Renal pelvis (tissue), 4 donors: ENCODE measurements around the gene DDX47. TPM values are rescaled to one million over a fixed set of nuclear protein-coding genes. Genes with fewer than 3 reads are reported as not detected.
"Not testable (repeated sequence)": the region's sequence is repeated elsewhere in the genome, so short reads cannot be mapped to it uniquely, and the experiment has no call there.

Source experiments
- DNase-seq: peaks from one replicate; pipeline ENCODE4 v3.0.0-alpha.2; 2013
- polyA plus RNA-seq, 3 donors: library from polyadenylated mRNA; unstranded; fragments of 120-200 nt; gene quantifications; one replicate each; pipeline ENCODE4 v1.2.1, GENCODE V29; 2013; ENCODE audit not compliant: insufficient read length in 3 of 3

DDX47 gene
- polyA plus RNA-seq, 3 donors, result 71.4 to 76.4 (median 74.6) TPM

DNA sequence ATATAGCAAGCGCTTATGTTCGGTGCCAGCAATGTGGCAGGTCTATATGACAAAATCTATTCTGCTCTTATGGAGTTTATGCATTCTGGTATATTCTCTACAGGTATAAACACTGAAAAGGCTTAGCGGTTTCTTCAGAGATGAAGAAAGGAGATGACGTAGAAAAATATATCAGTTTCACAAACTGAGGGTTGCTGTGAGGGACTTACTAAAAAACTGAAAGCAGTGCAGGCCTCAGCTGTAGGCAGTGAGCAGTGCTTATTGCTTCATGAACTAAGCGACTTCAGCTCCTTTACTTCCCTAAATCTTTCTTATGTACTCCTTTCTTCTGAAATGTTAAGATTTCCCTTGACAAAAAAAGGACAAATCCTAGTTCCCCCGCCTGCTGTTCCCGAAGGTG lies 4.5 kb downstream of the DDX47 start:
- DNase-seq, result no peak

GRCh38 chr12:12818701-12819100 lies 5.6 kb downstream of the DDX47 start:
- no peak for DNase-seq

GRCh38 chr12:12819221-12819620 lies 6.1 kb downstream of the DDX47 start:
- DNase-seq, result no peak

DNA sequence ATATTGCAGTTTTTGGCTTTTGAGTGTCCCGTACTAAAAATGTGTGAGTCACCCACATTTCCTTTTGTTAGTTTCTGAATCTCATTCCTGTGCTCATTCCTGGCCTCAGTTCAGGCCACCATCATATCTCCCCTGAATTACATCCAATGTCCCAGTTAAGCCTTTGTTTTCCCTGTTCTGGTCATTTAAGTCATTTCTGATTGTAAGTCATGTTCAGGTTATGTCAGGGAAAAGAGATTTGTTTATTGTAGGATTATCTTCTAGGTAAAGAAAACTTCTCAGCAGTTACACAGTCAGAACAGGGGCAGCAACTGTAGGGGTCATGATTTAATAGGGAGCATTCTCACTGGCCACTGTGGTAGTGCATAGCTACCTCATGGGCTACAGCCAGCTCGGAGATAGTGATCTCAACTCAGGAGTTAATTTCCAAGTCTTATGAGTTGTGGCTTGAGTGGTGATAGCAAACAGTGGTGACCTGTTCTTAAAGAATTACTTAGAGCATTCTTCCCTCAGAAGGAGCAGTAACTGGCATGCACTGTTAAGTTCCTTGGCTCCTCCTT lies 6.7 kb downstream of the DDX47 start:
- no peak for DNase-seq

DNA sequence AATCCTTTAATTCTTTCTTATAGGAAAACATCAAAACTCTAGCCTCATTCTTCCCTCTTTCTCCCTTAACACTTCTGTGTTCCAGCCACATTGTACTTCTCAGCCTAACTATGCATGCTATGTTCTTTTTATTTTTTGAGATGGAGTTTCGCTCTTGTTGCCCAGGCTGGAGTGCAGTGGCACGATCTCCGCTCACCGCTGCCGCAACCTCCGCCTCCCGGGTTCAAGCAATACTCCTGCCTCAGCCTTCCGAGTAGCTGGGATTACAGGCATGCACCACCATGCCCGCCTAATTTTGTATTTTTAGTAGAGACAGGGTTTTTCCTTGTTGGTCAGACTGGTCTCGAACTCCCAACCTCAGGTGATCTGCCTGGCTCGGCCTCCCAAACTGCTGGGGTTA lies 7.2 kb downstream of the DDX47 start:
- not testable (repeated sequence) for DNase-seq

DNA sequence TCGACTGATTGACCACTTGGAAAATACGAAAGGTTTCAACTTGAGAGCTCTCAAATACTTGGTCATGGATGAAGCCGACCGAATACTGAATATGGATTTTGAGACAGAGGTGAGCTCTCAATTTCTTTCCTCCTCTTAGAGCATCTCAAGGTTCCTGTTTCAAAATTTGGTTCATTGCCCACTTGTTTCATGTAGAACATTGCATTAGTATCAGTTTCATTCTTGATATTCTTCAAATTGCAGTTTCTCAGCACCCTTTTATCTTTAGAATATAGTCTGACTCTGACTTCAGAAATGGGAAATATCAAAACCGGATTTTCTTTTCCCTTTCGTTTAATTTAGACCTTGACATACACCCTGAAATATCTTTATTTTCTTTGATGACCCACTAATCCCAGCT lies 8.8 kb downstream of the DDX47 start:
- no peak for DNase-seq

DNA sequence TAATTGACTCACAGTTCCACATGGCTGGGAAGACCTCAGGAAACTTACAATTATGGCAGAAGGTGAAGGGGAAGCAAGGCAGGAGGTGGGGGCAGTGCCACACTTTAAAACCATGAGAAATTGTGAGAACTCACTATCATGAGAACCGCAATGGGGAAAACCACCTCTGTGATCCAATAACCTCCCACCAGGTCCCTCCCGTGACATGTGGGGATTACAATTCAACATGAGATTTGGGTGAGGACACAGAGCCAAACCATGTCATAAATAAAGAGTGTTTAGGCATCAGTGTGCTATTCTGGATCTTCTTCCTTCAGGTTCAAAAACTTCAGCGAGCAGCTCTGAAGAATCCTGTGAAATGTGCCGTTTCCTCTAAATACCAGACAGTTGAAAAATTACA lies 9.7 kb downstream of the DDX47 start:
- no peak for DNase-seq

- no peak for DNase-seq
Measured at GRCh38 chr12:12823300-12823699, 10.2 kb downstream of the DDX47 start.

GRCh38 chr12:12823811-12824210 lies 10.7 kb downstream of the DDX47 start:
- no peak for DNase-seq

DNA sequence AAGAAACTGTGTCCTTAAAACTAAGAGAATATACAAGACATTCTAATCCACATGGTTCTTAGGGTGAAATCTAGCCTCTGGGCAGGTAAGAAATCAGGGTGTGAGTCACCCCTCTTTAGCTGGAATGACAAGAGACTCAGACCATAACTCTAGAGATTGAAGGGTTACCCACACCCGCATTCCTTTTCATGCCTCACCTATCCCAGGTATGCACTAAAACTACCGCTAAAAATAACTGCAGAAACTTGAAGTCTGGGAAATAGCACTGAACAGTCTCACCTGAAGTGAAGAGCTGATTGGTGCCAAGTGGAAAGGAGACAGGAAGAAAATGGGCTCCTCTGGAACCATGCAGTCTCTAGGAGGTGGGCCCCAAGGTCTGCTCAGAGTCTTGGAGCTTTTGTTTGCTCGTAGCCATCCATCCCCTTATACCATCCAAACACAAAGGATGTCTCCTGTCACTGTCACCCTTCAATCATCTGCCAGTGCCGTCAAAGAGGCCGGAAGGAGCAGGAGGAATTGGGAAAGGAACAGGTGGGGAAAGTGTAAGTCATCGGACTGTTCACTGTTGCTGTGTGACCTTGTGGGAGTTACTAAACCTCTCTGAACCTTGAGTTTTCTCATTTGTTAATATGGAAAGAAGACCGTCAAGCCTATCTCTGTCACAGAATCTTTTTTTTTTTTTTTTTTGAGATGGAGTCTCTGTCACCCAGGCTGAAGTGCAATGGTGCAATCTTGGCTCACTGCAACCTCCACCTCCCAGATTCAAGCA lies 22.4 kb downstream of the DDX47 start:
- peak; percentile 41 for DNase-seq

DNA sequence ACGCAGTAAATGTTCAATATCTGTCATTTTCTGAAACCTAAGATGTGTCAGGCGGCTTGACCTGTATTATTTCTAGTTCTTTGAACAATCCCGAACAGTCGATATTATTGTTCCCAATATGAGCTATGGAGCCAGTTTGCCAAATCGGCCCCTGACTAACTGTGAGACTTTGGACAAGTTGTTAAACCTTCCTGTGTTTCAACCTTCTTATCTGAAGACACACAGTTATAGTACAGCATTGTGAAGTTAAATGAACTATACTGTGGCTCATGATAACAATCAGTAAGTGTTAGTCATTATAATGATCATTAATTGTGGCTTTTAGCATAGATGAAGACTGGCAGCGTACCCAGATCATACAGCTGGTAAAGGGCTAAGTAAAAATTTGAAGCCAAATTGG lies 23.4 kb downstream of the DDX47 start:
- DNase-seq, result no peak

- peak; percentile 46 for DNase-seq
Measured at GRCh38 chr12:12837025-12837812, 24.1 kb downstream of the DDX47 start.

DNA sequence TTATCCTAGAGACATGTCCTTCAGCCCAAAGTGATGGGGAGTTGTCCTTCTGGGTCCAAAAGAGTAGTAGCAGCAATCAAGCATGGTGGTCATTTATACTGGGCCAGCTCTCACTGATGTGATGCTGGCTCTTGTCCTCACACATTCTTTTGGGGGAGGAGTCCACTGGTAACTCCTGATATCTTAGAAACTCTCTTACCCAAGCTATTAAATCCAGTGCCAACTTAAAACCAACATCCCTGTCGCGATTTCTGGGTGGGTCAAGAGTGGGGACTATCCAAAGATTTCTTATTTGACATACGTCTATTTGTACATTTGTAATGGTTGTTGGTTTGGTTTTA lies 24.6 kb downstream of the DDX47 start:
- no peak for DNase-seq

- no peak for DNase-seq
Measured at GRCh38 chr12:12839003-12839395, 25.9 kb downstream of the DDX47 start.

GRCh38 chr12:12839439-12839838 lies 26.3 kb downstream of the DDX47 start:
- not testable (repeated sequence) for DNase-seq

DNA sequence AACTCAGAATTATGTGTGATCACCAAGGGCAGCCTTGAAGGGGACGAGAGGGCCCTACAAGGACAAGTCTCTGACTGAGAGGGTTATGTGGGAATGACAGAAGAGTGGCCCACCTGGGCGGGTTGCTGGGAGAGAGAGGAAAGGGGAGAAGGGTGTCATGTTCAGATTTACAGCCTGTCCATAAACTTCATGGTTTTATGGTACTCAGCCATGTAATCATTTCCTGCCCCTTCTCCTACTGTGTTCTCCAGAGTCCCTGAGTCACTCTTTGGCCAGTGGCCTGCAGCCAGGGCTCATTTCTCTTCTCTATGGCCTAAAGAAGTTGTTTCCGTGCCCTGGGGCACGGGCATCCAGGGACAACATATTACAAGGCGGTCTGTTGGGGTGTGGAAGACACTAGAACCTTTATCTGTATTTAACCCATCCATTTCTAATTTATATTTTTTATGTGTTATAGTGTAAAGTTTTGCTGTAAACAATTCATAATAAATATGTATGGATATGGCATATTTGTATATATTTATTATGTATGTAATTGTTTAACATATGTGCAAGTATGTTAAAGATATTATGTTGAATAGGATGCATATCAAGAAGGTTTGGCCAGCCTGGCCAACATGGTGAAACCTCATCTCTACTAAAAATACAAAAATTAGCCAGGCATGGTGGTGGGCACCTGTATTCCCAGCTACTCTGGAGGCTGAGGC lies 26.9 kb downstream of the DDX47 start:
- DNase-seq, result peak; percentile 58

DNA sequence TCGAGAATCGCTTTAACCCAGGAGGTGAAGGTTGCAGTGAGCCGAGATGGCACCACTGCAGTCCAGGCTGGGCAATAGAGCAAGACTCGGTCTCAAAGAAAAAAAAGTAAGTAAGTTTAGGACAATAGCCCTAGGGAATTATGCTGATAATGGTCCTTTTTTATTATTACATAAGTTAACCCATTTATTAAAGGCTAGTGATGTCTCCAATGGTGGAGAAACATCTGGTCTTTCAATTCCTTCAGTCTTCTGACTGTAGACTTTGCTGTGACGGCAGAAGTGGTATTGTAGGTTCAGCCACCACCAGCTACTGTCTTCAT lies 27.4 kb downstream of the DDX47 start:
- DNase-seq, result no peak

- not testable (repeated sequence) for DNase-seq
Measured at GRCh38 chr12:12841428-12841827, 28.3 kb downstream of the DDX47 start.

GRCh38 chr12:12845794-12846243 lies 32.7 kb downstream of the DDX47 start:
- no peak for DNase-seq

DNA sequence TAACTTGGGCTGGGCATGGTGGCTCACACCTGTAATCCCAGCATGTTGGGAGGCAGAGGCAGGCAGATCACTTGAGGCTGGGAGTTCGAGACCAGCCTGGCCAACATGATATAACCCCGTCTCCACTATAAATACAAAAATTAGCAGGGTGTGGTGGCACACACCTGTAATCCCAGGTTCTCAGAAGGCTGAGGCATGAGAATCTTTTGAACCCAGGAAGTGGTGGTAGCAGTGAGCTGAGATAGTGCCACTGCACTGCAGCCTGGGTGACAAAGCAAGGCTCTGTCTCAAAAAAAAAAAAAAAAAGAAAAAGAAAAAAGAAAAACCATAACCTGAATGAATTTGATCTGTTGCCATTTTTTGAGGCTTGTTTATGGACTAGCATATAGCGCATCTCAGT lies 33.6 kb downstream of the DDX47 start:
- DNase-seq, result not testable (repeated sequence)

DNA sequence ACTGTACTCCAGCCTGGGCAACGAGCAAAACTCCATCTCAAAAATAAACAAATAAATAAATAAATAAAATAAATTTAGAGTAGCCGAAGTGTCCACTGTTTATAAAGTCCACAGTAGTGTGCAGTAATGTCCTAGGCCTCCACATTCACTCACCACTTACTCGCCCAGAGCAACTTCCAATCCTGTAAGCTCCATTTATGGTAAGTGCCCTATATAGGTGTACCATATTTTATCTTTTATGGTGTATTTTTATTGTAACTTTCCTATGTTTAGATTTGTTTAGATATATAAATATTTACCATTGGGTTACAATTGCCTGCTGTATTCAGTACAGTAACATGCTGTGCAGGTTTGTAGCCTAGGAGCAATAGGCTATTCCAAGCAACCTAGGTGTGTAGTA lies 40.3 kb downstream of the DDX47 start:
- DNase-seq, result no peak

DNA sequence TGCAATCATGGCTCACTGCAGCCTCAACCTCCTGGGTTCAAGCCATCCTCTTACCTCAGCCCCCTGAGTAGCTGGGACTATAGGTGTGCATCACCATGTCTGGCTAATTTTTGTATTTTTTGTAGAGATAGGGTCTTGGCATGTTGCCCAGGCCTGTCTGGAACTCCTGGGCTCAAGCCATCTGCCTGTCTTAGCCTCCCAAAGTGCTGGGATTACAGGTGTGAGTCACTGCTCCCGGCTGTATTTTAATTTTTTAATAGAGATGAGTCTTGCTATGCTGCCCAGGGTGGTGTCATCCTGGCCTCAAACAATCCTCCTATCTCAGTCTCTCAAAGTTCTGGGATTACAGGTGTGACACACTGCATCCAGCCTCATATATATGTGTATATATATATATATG lies 46.5 kb downstream of the DDX47 start:
- no peak for DNase-seq

DNA sequence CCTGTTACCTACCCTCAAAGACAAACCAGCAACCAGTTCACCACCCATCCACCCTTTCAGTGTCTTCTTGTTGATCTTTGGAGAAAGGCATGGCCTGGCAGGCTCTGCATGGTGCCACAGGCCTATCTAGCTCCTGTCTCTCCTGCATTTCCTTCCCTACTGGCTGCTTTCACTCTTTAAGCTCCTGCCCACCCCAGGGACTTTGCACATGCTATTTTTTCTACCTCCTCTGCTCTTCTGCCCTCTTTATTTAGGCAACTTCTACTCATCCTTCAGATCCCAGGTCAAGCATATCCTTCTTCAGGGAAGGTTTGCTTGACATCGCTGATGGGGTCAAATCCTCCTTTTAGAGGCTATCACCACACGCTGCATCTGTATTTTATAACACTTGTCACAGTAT lies 51.1 kb downstream of the DDX47 start:
- DNase-seq, result no peak
